Gastrocnemius medialis (tissue), 4 donors: Measurements from ENCODE around the gene POU2F2.

Experiments
- POLR2A ChIP-seq, 2 donors: fragments of 450-650 bp; IDR thresholded peaks; one replicate each; pipeline ENCODE4 v1.6.1; 2017; ENCODE audit warnings: antibody characterized with exemption in 2 of 2, mild to moderate bottlenecking in 2 of 2, moderate library complexity in 2 of 2
- TF ChIP-seq, protein P1 (sequence below), 5 experiments: fragments of 450-650 bp in 3 of 5; fragments of 200-600 bp in 2 of 5; sonication (generic) in 2 of 5; IDR thresholded peaks in 4 of 5; conservative IDR thresholded peaks in 1 of 5; 1 replicate in 4 of 5; 2 replicates in 1 of 5; pipeline ENCODE4 v1.5.1; 2016 to 2019; ENCODE audit warnings: antibody characterized with exemption in 5 of 5, mild to moderate bottlenecking in 3 of 5, moderate library complexity in 3 of 5

DNA sequence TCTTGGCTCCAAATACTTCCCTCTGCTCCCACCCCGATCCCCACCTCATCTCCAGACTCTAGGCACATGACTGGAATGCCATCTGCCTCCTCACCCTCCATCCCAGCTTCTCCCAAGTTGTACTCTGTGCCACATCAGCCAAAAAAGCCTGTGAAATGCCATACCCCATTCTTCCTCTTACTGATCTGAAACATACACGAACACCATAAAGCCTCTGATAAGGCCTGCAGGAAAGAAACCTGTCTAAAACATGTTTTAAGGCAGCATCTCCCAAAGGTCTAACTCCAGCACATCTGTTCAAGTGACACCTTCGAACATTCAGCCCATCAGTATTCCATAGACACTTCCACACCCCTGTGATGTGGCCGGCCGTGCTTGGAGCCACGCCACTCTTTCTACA, 67.8 kb downstream of the POU2F2 start:
- TF ChIP-seq, protein P1, sequence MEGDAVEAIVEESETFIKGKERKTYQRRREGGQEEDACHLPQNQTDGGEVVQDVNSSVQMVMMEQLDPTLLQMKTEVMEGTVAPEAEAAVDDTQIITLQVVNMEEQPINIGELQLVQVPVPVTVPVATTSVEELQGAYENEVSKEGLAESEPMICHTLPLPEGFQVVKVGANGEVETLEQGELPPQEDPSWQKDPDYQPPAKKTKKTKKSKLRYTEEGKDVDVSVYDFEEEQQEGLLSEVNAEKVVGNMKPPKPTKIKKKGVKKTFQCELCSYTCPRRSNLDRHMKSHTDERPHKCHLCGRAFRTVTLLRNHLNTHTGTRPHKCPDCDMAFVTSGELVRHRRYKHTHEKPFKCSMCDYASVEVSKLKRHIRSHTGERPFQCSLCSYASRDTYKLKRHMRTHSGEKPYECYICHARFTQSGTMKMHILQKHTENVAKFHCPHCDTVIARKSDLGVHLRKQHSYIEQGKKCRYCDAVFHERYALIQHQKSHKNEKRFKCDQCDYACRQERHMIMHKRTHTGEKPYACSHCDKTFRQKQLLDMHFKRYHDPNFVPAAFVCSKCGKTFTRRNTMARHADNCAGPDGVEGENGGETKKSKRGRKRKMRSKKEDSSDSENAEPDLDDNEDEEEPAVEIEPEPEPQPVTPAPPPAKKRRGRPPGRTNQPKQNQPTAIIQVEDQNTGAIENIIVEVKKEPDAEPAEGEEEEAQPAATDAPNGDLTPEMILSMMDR (IDR thresholded peaks at IDR 0.05 in 4 of 5, conservative IDR thresholded peaks at IDR 0.05 in 1 of 5): no peak
- no peak for TF ChIP-seq POLR2A (IDR thresholded peaks at IDR 0.05)
